HepG2 (cell line): ENCODE measurements around the gene CHMP4B. TPM values are rescaled to one million over a fixed set of nuclear protein-coding genes. Genes with fewer than 3 reads are reported as not detected.

ENCODE experiments used
- ATAC-seq: fragments of 200-7000 bp; cut with Tn5 transposase; 3 replicates; pipeline ENCODE4 v1.9.1; 2020; ENCODE audit warnings: mild to moderate bottlenecking, moderate library complexity
- BruUV-seq: library from RNA; stranded (reverse); fragments of 400-500 nt; replicated peaks from 2 replicates; lab custom pipeline; 2021; lab: Mats Ljungman, UMichigan
- CTCF ChIA-PET: fragments of 300-600 bp; formaldehyde crosslinking; extraction: SDS; loops from one replicate; lab custom pipeline; 2021; ENCODE audit warnings: low total read pairs, inconsistent platforms, low intra/inter-chr PET ratio; lab: Yijun Ruan, JAX
- POLR2A ChIA-PET: fragments of 350-600 bp; sonication (Branson Sonifier 250); formaldehyde crosslinking; loops from one replicate; lab custom pipeline; 2020; ENCODE audit warnings: antibody characterized with exemption, inconsistent platforms; lab: Yijun Ruan, JAX
- DNase-seq: peaks from one replicate; pipeline ENCODE4 v3.0.0-alpha.2; 2015; ENCODE audit warnings: low spot score
- FAIRE-seq: peaks from 3 replicates; lab custom pipeline; 2011; peaks lifted over from hg19 to GRCh38; lab: Jason Lieb, UNC
- H2AFZ ChIP-seq: one replicate; pipeline ENCODE4 v1.6.1; 2011; ENCODE audit warnings: low read length, inconsistent platforms
- H3K27ac ChIP-seq: fragments of 300-600 bp; 3 replicates; pipeline ENCODE4 v1.8.0; 2011; ENCODE audit warnings: mixed run types, mild to moderate bottlenecking, mixed read lengths, low read length, inconsistent platforms; ENCODE audit not compliant: insufficient read depth; ENCODE audit errors: extremely low read length
- H3K27me3 ChIP-seq, 2 experiments: fragments of 200-600 bp in 1 of 2; 2 replicates in 1 of 2; 3 replicates in 1 of 2; pipeline versions ENCODE4 v1.6.0 to v1.8.0; 2011; ENCODE audit warnings: low read length in 2 of 2, mild to moderate bottlenecking in 2 of 2, moderate library complexity in 2 of 2, inconsistent platforms in 1 of 2; ENCODE audit not compliant: insufficient read depth in 2 of 2, control insufficient read depth in 1 of 2
- H3K36me3 ChIP-seq, 2 experiments: fragments of 200-600 bp in 1 of 2; replicated peaks in 1 of 2; 2 replicates in 1 of 2; 3 replicates in 1 of 2; pipeline versions ENCODE4 v1.5.1 to v1.8.0; 2011; ENCODE audit warnings: low read length in 2 of 2, inconsistent platforms in 1 of 2; ENCODE audit not compliant: insufficient read depth in 2 of 2, control insufficient read depth in 1 of 2
- H3K4me1 ChIP-seq: 2 replicates; pipeline ENCODE4 v1.5.1; 2012; ENCODE audit warnings: low read length, inconsistent platforms; ENCODE audit not compliant: insufficient read depth
- H3K4me2 ChIP-seq: 2 replicates; pipeline ENCODE4 v1.6.0; 2011; ENCODE audit warnings: low read depth, low read length, inconsistent platforms
- H3K4me3 ChIP-seq, 3 experiments: fragments of 200-600 bp in 1 of 3; sonication (generic), shearing (Covaris generic) in 1 of 3; replicated peaks in 1 of 3; 2 replicates each; pipeline ENCODE4 v1.5.1; 2011 to 2016; ENCODE audit warnings: low read length in 3 of 3, inconsistent platforms in 2 of 3, low read depth in 2 of 3, mild to moderate bottlenecking in 2 of 3, control low read depth in 1 of 3, mixed read lengths in 1 of 3; ENCODE audit not compliant: insufficient read depth in 1 of 3
- H3K79me2 ChIP-seq: one replicate; pipeline ENCODE4 v1.6.1; 2011; ENCODE audit warnings: low read length, inconsistent platforms; ENCODE audit not compliant: insufficient read depth
- H3K9ac ChIP-seq: 2 replicates; pipeline ENCODE4 v1.6.0; 2011; ENCODE audit warnings: mild to moderate bottlenecking, low read depth, low read length, inconsistent platforms; ENCODE audit not compliant: insufficient read depth
- H3K9me3 ChIP-seq: 2 replicates; pipeline ENCODE4 v1.5.1; 2012; ENCODE audit warnings: mild to moderate bottlenecking, low read length
- H4K20me1 ChIP-seq: 2 replicates; pipeline ENCODE4 v1.6.0; 2011; ENCODE audit warnings: inconsistent platforms, mild to moderate bottlenecking, low read length, moderate library complexity; ENCODE audit not compliant: insufficient read depth
- IRF2 ChIP-seq: IDR thresholded peaks from 2 replicates; pipeline ENCODE4 v1.6.1; 2018; ENCODE audit warnings: missing genetic modification reagents, missing compliant biosample characterization
- KDM4B ChIP-seq: sonication (generic); formaldehyde crosslinking; IDR thresholded peaks from 2 replicates; pipeline ENCODE4 v1.4.0; 2020; ENCODE audit warnings: missing genetic modification reagents
- NR2C2 ChIP-seq: sonication (generic); formaldehyde crosslinking; IDR thresholded peaks from 2 replicates; pipeline ENCODE4 v1.4.0; 2020; ENCODE audit warnings: missing genetic modification reagents, mild to moderate bottlenecking, moderate library complexity, borderline replicate concordance
- RFX1 ChIP-seq: fragments of 450-650 bp; IDR thresholded peaks from 2 replicates; pipeline ENCODE4 v1.6.1; 2017
- ZNF281 ChIP-seq: sonication (generic); formaldehyde crosslinking; IDR thresholded peaks from 2 replicates; pipeline ENCODE4 v1.4.0; 2020; ENCODE audit warnings: missing genetic modification reagents, borderline replicate concordance
- ZNF326 ChIP-seq: sonication (generic); formaldehyde crosslinking; IDR thresholded peaks from 2 replicates; pipeline ENCODE4 v1.4.0; 2020; ENCODE audit warnings: missing genetic modification reagents, borderline replicate concordance
- WGBS: methylation state at CpG from one replicate; pipeline ENCODE4 v1.1.6; 2017; ENCODE audit warnings: low lambda C conversion rate; 5-methylcytosine and 5-hydroxymethylcytosine counted together
- in situ Hi-C: cut with HindIII; loops from 2 replicates; pipeline ENCODE4 v1.10.0; 2017; ENCODE audit warnings: low pct_unique_long_range_greater_than_20kb; ENCODE audit not compliant: extremely low pct_ligation_motif_present
- intact Hi-C: fragments of 100-400 bp; cut with micrococcal nuclease; formaldehyde crosslinking; loops from one replicate; pipeline ENCODE4 v1.10.0; 2022; ENCODE audit not compliant: unreplicated experiment
- polyA plus RNA-seq, 8 experiments: library from polyadenylated mRNA; depleted of rRNA in 3 of 8; stranded (reverse) in 7 of 8; unstranded in 1 of 8; fragments of >200 nt; fragmentation: Illumina TruSeq in 4 of 8; extraction: Trizol in 4 of 8; gene quantifications; 2 replicates each; pipeline versions ENCODE4 v1.2.1 to v1.2.3, GENCODE V29; 2011 to 2016; ENCODE audit warnings: low read depth in 4 of 8, missing spikeins in 1 of 8, mixed read lengths in 1 of 8; ENCODE audit not compliant: insufficient read depth in 1 of 8
- total RNA-seq, 5 experiments: library from RNA; depleted of rRNA; stranded (reverse); fragments of >200 nt; fragmentation: Illumina TruSeq; extraction: Trizol; gene quantifications; 2 replicates each; pipeline ENCODE4 v1.2.3, GENCODE V29; 2016; ENCODE audit warnings: low read depth in 1 of 5
- TF ChIP-seq, protein P1 (sequence below): sonication (generic); formaldehyde crosslinking; IDR thresholded peaks from 2 replicates; pipeline ENCODE4 v1.4.0; 2020; ENCODE audit warnings: mild to moderate bottlenecking, missing genetic modification reagents
- TF ChIP-seq, protein P2 (sequence below): sonication (generic); formaldehyde crosslinking; IDR thresholded peaks from 2 replicates; pipeline ENCODE4 v1.4.0; 2020; ENCODE audit warnings: missing genetic modification reagents

Gene CHMP4B
- total and polyA plus RNA-seq, 2 of the 13 experiments (the other 11 are each of a cell fraction or from before 2014, with no cell fraction given) = 40.1 to 45.6 TPM

DNA sequence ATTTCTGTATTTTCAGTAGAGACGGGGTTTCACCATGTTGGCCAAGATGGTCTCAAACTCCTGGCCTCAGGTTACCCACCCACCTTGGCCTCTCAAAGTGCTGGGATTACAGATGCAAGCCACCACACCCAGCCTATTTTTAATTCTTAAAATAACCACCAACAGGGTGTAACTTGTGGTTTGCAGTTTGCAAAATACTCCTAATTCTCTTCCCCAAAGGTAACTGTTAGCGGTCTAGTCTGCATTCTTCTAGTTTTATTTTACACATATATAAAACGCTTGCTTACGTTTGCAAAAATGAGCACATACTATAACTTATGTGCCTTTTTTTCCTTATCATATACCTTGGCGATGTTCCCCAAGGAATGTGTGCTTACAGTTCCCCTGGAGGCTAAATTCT lies 25.6 kb upstream of the CHMP4B start:
- FAIRE-seq = no peak
- DNase-seq = no peak
- CTCF ChIA-PET = no interaction called here
- H3K4me2 ChIP-seq = no peak overlapping the region
- no peaks in the 10 kb centered on the region for H4K20me1 ChIP-seq
- no peaks in the 10 kb centered on the region for H3K79me2 ChIP-seq
- H3K9me3 ChIP-seq = no peaks in the 10 kb centered on the region
- H3K36me3 ChIP-seq = no peaks in the 10 kb centered on the region
- H3K4me3 ChIP-seq = no peak overlapping the region
- no peak overlapping the region for H3K9ac ChIP-seq
- BruUV-seq = no TSS peak
- no peak overlapping the region for H3K27ac ChIP-seq
- in situ Hi-C loops = no loop called here
- no peak for TF ChIP-seq NR2C2 (CRISPR knock-in tag)
- no peak for TF ChIP-seq ZNF326 (CRISPR knock-in tag)
- 0 out of 2 replicates have a peak, but pooled peaks cover 11% of the 10 kb centered on the region for H3K4me1 ChIP-seq
- intact Hi-C loops = no loop called here
- no peak for ATAC-seq
- no peak overlapping the region for H2AFZ ChIP-seq
- POLR2A ChIA-PET = no interaction called here
- 92% methylated on average over 5 of the region's 5 CpGs for WGBS
- H3K27me3 ChIP-seq = no peaks in the 10 kb centered on the region

DNA sequence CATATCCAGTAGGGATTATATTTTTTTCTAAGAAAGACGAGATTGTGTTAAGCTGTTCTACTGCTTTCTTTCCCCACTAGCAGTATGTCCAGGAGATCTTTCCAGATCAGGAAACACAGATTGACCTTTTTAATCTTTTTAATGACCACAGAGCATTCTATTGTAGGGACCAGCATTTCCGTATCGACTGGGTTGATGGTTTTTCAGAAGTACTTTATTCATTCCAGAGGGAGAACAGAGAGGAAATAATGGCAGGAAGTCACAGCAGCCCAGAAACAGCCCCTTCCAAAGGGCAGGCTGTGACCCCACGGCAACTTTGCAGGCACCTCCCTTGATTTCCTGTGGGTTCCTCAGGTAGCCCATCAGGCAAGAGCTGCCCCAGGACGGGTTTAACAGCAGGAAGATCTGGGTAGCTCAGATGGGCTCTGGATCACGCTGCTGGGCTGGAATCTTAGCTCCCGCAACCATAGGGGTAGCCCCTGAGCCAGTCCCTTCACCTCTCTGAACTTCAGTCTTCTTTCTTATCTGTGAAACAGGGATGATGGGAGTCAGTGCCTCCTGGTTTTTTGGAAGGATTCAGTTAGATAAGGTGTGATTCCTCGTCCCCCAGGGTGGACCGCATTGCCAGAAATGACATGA lies 23.8 kb upstream of the CHMP4B start:
- intact Hi-C loops = no loop called here
- no TSS peak for BruUV-seq
- Histone ChIP-seq H3K27me3 (no peaks in the 10 kb centered on the region), H4K20me1 (no peaks in the 10 kb centered on the region), H3K79me2 (no peaks in the 10 kb centered on the region), H3K27ac (no peak overlapping the region), H3K4me3 (no peak overlapping the region), H2AFZ (no peak overlapping the region), H3K4me1 (peaks cover 12% of the 10 kb centered on the region; the same call in 1 of the 2 replicates), H3K4me2 (no peak overlapping the region), H3K9me3 (no peaks in the 10 kb centered on the region), H3K9ac (no peak overlapping the region), H3K36me3 (no peaks in the 10 kb centered on the region)
- FAIRE-seq = no peak
- WGBS = 84% methylated on average over 9 of the region's 9 CpGs
- CTCF ChIA-PET = no interaction called here
- in situ Hi-C loops = no loop called here
- no peak for DNase-seq
- ATAC-seq = no peak
- POLR2A ChIA-PET = no interaction called here
- no peak for TF ChIP-seq ZNF281
- no peak for TF ChIP-seq RFX1
- TF ChIP-seq, protein P1, sequence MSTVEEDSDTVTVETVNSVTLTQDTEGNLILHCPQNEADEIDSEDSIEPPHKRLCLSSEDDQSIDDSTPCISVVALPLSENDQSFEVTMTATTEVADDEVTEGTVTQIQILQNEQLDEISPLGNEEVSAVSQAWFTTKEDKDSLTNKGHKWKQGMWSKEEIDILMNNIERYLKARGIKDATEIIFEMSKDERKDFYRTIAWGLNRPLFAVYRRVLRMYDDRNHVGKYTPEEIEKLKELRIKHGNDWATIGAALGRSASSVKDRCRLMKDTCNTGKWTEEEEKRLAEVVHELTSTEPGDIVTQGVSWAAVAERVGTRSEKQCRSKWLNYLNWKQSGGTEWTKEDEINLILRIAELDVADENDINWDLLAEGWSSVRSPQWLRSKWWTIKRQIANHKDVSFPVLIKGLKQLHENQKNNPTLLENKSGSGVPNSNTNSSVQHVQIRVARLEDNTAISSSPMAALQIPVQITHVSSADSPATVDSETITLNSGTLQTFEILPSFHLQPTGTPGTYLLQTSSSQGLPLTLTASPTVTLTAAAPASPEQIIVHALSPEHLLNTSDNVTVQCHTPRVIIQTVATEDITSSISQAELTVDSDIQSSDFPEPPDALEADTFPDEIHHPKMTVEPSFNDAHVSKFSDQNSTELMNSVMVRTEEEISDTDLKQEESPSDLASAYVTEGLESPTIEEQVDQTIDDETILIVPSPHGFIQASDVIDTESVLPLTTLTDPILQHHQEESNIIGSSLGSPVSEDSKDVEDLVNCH (CRISPR knock-in tag) = no peak
- TF ChIP-seq, protein P2, sequence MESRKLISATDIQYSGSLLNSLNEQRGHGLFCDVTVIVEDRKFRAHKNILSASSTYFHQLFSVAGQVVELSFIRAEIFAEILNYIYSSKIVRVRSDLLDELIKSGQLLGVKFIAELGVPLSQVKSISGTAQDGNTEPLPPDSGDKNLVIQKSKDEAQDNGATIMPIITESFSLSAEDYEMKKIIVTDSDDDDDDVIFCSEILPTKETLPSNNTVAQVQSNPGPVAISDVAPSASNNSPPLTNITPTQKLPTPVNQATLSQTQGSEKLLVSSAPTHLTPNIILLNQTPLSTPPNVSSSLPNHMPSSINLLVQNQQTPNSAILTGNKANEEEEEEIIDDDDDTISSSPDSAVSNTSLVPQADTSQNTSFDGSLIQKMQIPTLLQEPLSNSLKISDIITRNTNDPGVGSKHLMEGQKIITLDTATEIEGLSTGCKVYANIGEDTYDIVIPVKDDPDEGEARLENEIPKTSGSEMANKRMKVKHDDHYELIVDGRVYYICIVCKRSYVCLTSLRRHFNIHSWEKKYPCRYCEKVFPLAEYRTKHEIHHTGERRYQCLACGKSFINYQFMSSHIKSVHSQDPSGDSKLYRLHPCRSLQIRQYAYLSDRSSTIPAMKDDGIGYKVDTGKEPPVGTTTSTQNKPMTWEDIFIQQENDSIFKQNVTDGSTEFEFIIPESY (CRISPR knock-in tag) = peak; percentile 95
- no peak for TF ChIP-seq KDM4B (CRISPR knock-in tag)
- TF ChIP-seq IRF2 (CRISPR knock-in tag) = no peak
